GM21423 (cell line): ENCODE measurements around the gene SLC6A1.

Source experiments
- ATAC-seq: cut with Tn5 transposase; IDR thresholded peaks from one replicate; pipeline ENCODE4 v1.9.1; 2021; ENCODE audit warnings: mild to moderate bottlenecking, moderate library complexity; ENCODE audit not compliant: unreplicated experiment

Gene SLC6A1

GRCh38 chr3:10992943-10993728 is 588 bp downstream of the SLC6A1 start:
- ATAC-seq = no peak

GRCh38 chr3:10993729-10994065 is 1.1 kb downstream of the SLC6A1 start:
- ATAC-seq = no peak

GRCh38 chr3:10994306-10994705 is 1.8 kb downstream of the SLC6A1 start:
- ATAC-seq = no peak

- ATAC-seq = no peak
These were observed 3.3 kb downstream of the SLC6A1 start for GRCh38 chr3:10995871-10996270.

- no peak for ATAC-seq
These were observed 3.9 kb downstream of the SLC6A1 start for GRCh38 chr3:10996345-10997013.

GRCh38 chr3:10997196-10997595 is 4.6 kb downstream of the SLC6A1 start:
- no peak for ATAC-seq

GRCh38 chr3:10998542-10998941 is 6.0 kb downstream of the SLC6A1 start:
- no peak for ATAC-seq

GRCh38 chr3:10999221-11000107 is 6.9 kb downstream of the SLC6A1 start:
- ATAC-seq = no peak

- ATAC-seq = no peak
These were observed 8.0 kb downstream of the SLC6A1 start for GRCh38 chr3:11000528-11000927.

- no peak for ATAC-seq
These were observed 8.6 kb downstream of the SLC6A1 start for GRCh38 chr3:11001020-11001657.

- ATAC-seq = no peak
These were observed 9.1 kb downstream of the SLC6A1 start for GRCh38 chr3:11001658-11002021.

- no peak for ATAC-seq
These were observed 9.8 kb downstream of the SLC6A1 start for GRCh38 chr3:11002371-11002807.

- no peak for ATAC-seq
These were observed 12.0 kb downstream of the SLC6A1 start for GRCh38 chr3:11004563-11004962.

- ATAC-seq = no peak
These were observed 13.2 kb downstream of the SLC6A1 start for GRCh38 chr3:11005686-11006256.

- no peak for ATAC-seq
These were observed 14.7 kb downstream of the SLC6A1 start for GRCh38 chr3:11006986-11007933.

- ATAC-seq = no peak
These were observed 17.4 kb downstream of the SLC6A1 start for GRCh38 chr3:11009898-11010297.

- no peak for ATAC-seq
These were observed 18.0 kb downstream of the SLC6A1 start for GRCh38 chr3:11010426-11011165.

- ATAC-seq = no peak
These were observed 21.7 kb downstream of the SLC6A1 start for GRCh38 chr3:11014253-11014652.

- ATAC-seq = no peak
These were observed 22.2 kb downstream of the SLC6A1 start for GRCh38 chr3:11014752-11015151.
